ENCODE measurements around the gene HOXA2.

HOXA2 gene

GRCh38 chr7:27093184-27093895 lies 9.1 kb downstream of the HOXA2 start:
- no peak for TF ChIP-seq CTCF (conservative IDR thresholded peaks at IDR 0.05; ENCODE audit: low read length)
- no peak overlapping the region for H3K4me3 ChIP-seq (ENCODE audit: low read length)
- DNase-seq (ENCODE audit: low read depth): no peak

- TF ChIP-seq CTCF (conservative IDR thresholded peaks at IDR 0.05; ENCODE audit: low read length): no peak
These were observed 9.7 kb downstream of the HOXA2 start for GRCh38 chr7:27092819-27093110.

GRCh38 chr7:27091941-27092818 lies 10.3 kb downstream of the HOXA2 start:
- no peak for DNase-seq (ENCODE audit: low read depth)
- H3K4me3 ChIP-seq (ENCODE audit: low read length): no peak overlapping the region
- no peak for TF ChIP-seq CTCF (conservative IDR thresholded peaks at IDR 0.05; ENCODE audit: low read length)

More at GRCh38 chr7:27092819-27093110, 9.7 kb downstream of the HOXA2 start:
- H3K4me3 ChIP-seq (ENCODE audit: low read length): no peak overlapping the region
- no peak for DNase-seq (ENCODE audit: low read depth)

- no peak for TF ChIP-seq CTCF (conservative IDR thresholded peaks at IDR 0.05; ENCODE audit: low read length)
- no peak overlapping the region for H3K4me3 ChIP-seq (ENCODE audit: low read length)
- no peak for DNase-seq (ENCODE audit: low read depth)
These were observed 11.4 kb downstream of the HOXA2 start for GRCh38 chr7:27091105-27091504.

GRCh38 chr7:27088002-27088922 lies 14.2 kb downstream of the HOXA2 start:
- DNase-seq (ENCODE audit: low read depth): no peak
- peak overlapping the region; percentile 10; the same call in 1 of the 2 replicates for H3K4me3 ChIP-seq (ENCODE audit: low read length)
- no peak for TF ChIP-seq CTCF (conservative IDR thresholded peaks at IDR 0.05; ENCODE audit: low read length)

- DNase-seq (ENCODE audit: low read depth): no peak
- TF ChIP-seq CTCF (conservative IDR thresholded peaks at IDR 0.05; ENCODE audit: low read length): no peak
- H3K4me3 ChIP-seq (ENCODE audit: low read length): no peak overlapping the region
These were observed 18.8 kb downstream of the HOXA2 start for GRCh38 chr7:27083646-27084045.

Measured in AG10803 (cell line).